ENCODE results near the gene MAOA. TPM values are rescaled to one million over a fixed set of nuclear protein-coding genes. Genes with fewer than 3 reads are reported as not detected.

MAOA gene
- total RNA-seq, 6 experiments from 2014 or later, result 76.2 to 180 (median 109) TPM

GRCh38 chrX:43644124-43644701 lies 11.9 kb upstream of the MAOA start:
- intact Hi-C loops (cut with DNase I), result no loop called here
- Histone ChIP-seq H3K4me1 (no peaks in the 10 kb centered on the region), H3K27me3 (no peaks in the 10 kb centered on the region), H3K9me3 (no peaks in the 10 kb centered on the region), H3K27ac (no peak overlapping the region), H3K4me3 (no peak overlapping the region), H3K36me3 (no peaks in the 10 kb centered on the region)
- DNase-seq (no peak), ATAC-seq (no peak)
- WGBS (ENCODE audit: insufficient coverage, low coverage, low lambda C conversion rate, missing lambda C conversion rate), result 26% methylated on average over 3 of the region's 3 CpGs
- no peak for TF ChIP-seq POLR2A (IDR thresholded peaks at IDR 0.05)
- TF ChIP-seq, protein P1, sequence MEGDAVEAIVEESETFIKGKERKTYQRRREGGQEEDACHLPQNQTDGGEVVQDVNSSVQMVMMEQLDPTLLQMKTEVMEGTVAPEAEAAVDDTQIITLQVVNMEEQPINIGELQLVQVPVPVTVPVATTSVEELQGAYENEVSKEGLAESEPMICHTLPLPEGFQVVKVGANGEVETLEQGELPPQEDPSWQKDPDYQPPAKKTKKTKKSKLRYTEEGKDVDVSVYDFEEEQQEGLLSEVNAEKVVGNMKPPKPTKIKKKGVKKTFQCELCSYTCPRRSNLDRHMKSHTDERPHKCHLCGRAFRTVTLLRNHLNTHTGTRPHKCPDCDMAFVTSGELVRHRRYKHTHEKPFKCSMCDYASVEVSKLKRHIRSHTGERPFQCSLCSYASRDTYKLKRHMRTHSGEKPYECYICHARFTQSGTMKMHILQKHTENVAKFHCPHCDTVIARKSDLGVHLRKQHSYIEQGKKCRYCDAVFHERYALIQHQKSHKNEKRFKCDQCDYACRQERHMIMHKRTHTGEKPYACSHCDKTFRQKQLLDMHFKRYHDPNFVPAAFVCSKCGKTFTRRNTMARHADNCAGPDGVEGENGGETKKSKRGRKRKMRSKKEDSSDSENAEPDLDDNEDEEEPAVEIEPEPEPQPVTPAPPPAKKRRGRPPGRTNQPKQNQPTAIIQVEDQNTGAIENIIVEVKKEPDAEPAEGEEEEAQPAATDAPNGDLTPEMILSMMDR (IDR thresholded peaks at IDR 0.05), result no peak

DNA sequence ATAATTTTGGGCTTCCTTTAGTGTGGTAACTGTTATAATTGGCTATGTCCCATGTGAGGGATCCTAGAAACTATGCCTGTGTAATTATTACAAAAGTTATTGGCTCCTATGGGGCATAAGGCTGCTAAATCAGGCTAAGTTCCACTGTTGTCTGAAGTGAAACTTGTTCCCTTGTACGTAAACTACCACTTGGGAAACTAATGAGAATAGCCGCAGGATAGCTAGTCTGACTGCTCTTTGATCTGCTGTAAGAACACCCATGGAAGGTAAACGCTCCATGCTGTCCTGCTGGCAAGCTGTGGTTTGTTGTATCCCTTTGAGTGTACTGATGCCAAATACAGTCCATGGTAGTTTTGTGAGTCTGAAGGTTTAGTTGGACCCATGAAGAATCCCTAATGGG lies 9.3 kb upstream of the MAOA start:
- no peaks in the 10 kb centered on the region for H3K36me3 ChIP-seq
- DNase-seq (no peak), ATAC-seq (peak; percentile 63 to 74 (median 66))
- intact Hi-C loops (cut with DNase I), result no loop called here
- no peak overlapping the region for H3K4me3 ChIP-seq
- no peaks in the 10 kb centered on the region for H3K9me3 ChIP-seq
- H3K27ac ChIP-seq, result peak overlapping the region in 1 of 3 donors; percentile 50
- 17% methylated on average over 1 of the region's 3 CpGs for WGBS (ENCODE audit: insufficient coverage, low coverage, low lambda C conversion rate, missing lambda C conversion rate)
- TF ChIP-seq, protein P1 (IDR thresholded peaks at IDR 0.05), result no peak
- no peak for TF ChIP-seq POLR2A (IDR thresholded peaks at IDR 0.05)
- no peaks in the 10 kb centered on the region for H3K27me3 ChIP-seq
- no peaks in the 10 kb centered on the region for H3K4me1 ChIP-seq

- Histone ChIP-seq H3K36me3 (no peaks in the 10 kb centered on the region), H3K9me3 (no peaks in the 10 kb centered on the region), H3K4me3 (peak overlapping the region; percentile 30 to 67 (median 60)), H3K4me1 (no peaks in the 10 kb centered on the region), H3K27me3 (no peaks in the 10 kb centered on the region), H3K27ac (peak overlapping the region; percentile 71 to 91 (median 91))
- intact Hi-C loops (cut with DNase I), result loop anchor here in 1 of 2 donors (10.0 kb wide), 1 partner anchor 90 kb away; no protein-coding TSS in a partner anchor
- peak; percentile 93 to 96 (median 94) for DNase-seq
- 24% methylated on average over 31 of the region's 57 CpGs for WGBS (ENCODE audit: insufficient coverage, low coverage, low lambda C conversion rate, missing lambda C conversion rate)
- peak; percentile 90 to 94 (median 91) for ATAC-seq
- TF ChIP-seq, protein P1 (IDR thresholded peaks at IDR 0.05), result peak in 3 of 4 donors; percentile 17 to 35 (median 26)
- peak; percentile 92 for TF ChIP-seq POLR2A (IDR thresholded peaks at IDR 0.05)
These were observed 1.5 kb upstream of the MAOA start for GRCh38 chrX:43654431-43655150.

DNA sequence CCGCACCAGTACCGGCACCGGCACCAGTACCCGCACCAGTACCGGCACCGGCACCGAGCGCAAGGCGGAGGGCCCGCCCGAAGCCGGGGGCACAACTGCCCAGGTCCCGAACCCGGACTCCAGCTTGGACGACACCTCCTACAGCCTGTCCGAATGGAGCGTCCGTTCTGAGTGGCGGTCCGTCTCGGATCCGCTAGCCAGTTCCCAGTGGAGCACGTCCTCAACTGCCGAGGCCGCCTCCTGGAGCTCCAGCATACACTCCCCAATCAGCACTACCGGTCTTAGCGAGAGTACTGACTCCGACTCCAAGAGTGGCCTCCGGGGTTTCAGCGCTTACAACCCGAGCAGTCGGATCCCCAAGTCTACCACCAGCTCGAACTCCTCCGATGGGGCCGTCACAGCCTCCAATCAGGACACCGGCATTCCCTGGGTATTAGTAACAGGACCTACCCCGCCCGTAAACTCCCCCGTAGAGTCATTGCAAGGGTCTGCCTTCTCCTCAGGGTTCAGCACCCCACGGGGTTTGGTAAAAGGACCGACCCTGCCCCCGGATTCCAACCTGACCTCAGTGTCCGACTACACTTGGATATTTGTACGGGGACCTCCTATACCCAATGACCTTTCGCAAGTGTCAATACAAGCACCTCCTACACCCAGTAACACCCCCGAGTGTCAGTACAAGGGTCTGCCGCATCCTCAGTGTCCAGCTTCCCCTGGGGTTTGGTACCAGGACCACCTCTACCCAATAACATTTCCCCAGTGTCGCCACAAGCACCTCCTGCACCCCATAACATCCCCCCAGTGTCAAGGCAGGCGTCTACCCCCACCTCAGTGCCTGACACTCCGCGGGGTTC lies 721 bp upstream of the MAOA start:
- H3K36me3 ChIP-seq, result no peaks in the 10 kb centered on the region
- 34% methylated on average over 6 of the region's 51 CpGs for WGBS (ENCODE audit: insufficient coverage, low coverage, low lambda C conversion rate, missing lambda C conversion rate)
- no peaks in the 10 kb centered on the region for H3K27me3 ChIP-seq
- ATAC-seq (peak; percentile 4 to 29 (median 13)), DNase-seq (peak in 1 of 3 donors; percentile 54)
- H3K9me3 ChIP-seq, result no peaks in the 10 kb centered on the region
- H3K27ac ChIP-seq, result peak overlapping the region; percentile 71 to 91 (median 91)
- no peak for TF ChIP-seq POLR2A (IDR thresholded peaks at IDR 0.05)
- TF ChIP-seq, protein P1 (IDR thresholded peaks at IDR 0.05), result no peak
- no peaks in the 10 kb centered on the region for H3K4me1 ChIP-seq
- intact Hi-C loops (cut with DNase I), result loop anchor here in 1 of 2 donors (10.0 kb wide), 1 partner anchor 89 kb away; no protein-coding TSS in a partner anchor
- H3K4me3 ChIP-seq, result peak overlapping the region; percentile 30 to 67 (median 60)

Data from right lobe of liver (tissue), 6 donors.